Keratinocyte (primary cell): ENCODE measurements around the gene CILP2.

ENCODE experiments used
- CTCF ChIP-seq, 3 experiments: IDR thresholded peaks in 1 of 3; conservative IDR thresholded peaks in 1 of 3; optimal IDR thresholded peaks in 1 of 3; 2 replicates in 2 of 3; 3 replicates in 1 of 3; pipeline versions ENCODE3 to v1.5.1; 2011; ENCODE audit warnings: low read length in 3 of 3, mild to moderate bottlenecking in 3 of 3, moderate library complexity in 2 of 3, control low read depth in 1 of 3, inconsistent platforms in 1 of 3; ENCODE audit not compliant: insufficient read depth in 2 of 3; ENCODE audit errors: extremely low read depth in 1 of 3
- EZH2 ChIP-seq: IDR thresholded peaks from one replicate; pipeline ENCODE4 v1.6.1; 2012; ENCODE audit warnings: inconsistent platforms, mild to moderate bottlenecking, low read length, moderate library complexity

GRCh38 chr19:19490214-19490968, 47.7 kb upstream of the CILP2 start:
- TF ChIP-seq CTCF (optimal IDR thresholded peaks at IDR 0.05 in 1 of 3, IDR thresholded peaks at IDR 0.05 in 1 of 3, conservative IDR thresholded peaks at IDR 0.05 in 1 of 3; ENCODE audit: extremely low read depth in 1 of 3, insufficient read depth in 2 of 3, low read length in 3 of 3) (peak; percentile 74 to 90 (median 78)), EZH2 (no peak)
